ENCODE results near the gene CAPN11. TPM values are rescaled to one million over a fixed set of nuclear protein-coding genes. Genes with fewer than 3 reads are reported as not detected.

CAPN11 gene
- total and polyA plus RNA-seq, 2 donors (not counting 3 experiments of a cell fraction or from before 2014, with no cell fraction given), result 1.4 to 1.7 TPM

- peaks cover 0 to 7% of the 10 kb centered on the region in 2 experiments for H3K36me3 ChIP-seq (ENCODE audit: control insufficient read depth in 2 of 2, extremely low read depth in 1 of 2, insufficient read depth in 2 of 2, low read length in 2 of 2)
- H4K20me1 ChIP-seq (replicated peaks; ENCODE audit: control insufficient read depth, extremely low read depth, insufficient read depth, low read length), result no peaks in the 10 kb centered on the region
- dilution Hi-C loops (cut with MboI; ENCODE audit: extremely low pct_ligation_motif_present, low sequenced_read_pairs), result no loop called here
- no peaks in the 10 kb centered on the region for H3K9me3 ChIP-seq (replicated peaks; ENCODE audit: control insufficient read depth, insufficient read depth, low read length)
- H3K9ac ChIP-seq (replicated peaks; ENCODE audit: extremely low read depth, insufficient read depth, low read length), result no peak overlapping the region
- no peak overlapping the region for H3K4me3 ChIP-seq (replicated peaks in 1 of 3; ENCODE audit: insufficient read depth in 1 of 3, low read depth in 1 of 3, low read length in 3 of 3)
- H3K4me1 ChIP-seq (ENCODE audit: control insufficient read depth, extremely low read depth, insufficient read depth, low read length), result peaks cover 4% of the 10 kb centered on the region
- no peak overlapping the region for H2AFZ ChIP-seq (ENCODE audit: low read depth, low read length)
- H3K27ac ChIP-seq (ENCODE audit: insufficient read depth, low read depth, low read length), result no peak overlapping the region
- DNase-seq (ENCODE audit: low read depth, low spot score), result peak; percentile 21
- intact Hi-C loops (cut with micrococcal nuclease), result no loop called here
- no TSS peak for BruUV-seq (replicated peaks)
- CTCF ChIA-PET, result interaction anchor here (0.7 to 6.2 kb wide), 8 partner anchors 10 to 54 kb away, joined by 3 to 62 read pairs (median 3); no protein-coding TSS in a partner anchor
- peaks cover 5% of the 10 kb centered on the region for H3K79me2 ChIP-seq (ENCODE audit: control insufficient read depth, insufficient read depth, low read length)
- no peaks in the 10 kb centered on the region for H3K9me1 ChIP-seq (replicated peaks; ENCODE audit: control insufficient read depth, extremely low read depth, insufficient read depth, low read length)
- peak; percentile 75 for FAIRE-seq
- H3K4me2 ChIP-seq (ENCODE audit: insufficient read depth, low read length), result no peak overlapping the region
- no peak for TF ChIP-seq JUN (IDR thresholded peaks at IDR 0.05; ENCODE audit: borderline replicate concordance, insufficient read depth, insufficient read length, low read depth)
- no peak for TF ChIP-seq CTCF (IDR thresholded peaks at IDR 0.05; ENCODE audit: extremely low read depth in 1 of 2, insufficient read depth in 1 of 2, low read depth in 1 of 2, low read length in 2 of 2)
- POLR2A ChIA-PET, result interaction anchor here (1.0 kb wide), 1 partner anchor 114 kb away, joined by 3 read pairs; the partner anchor contains the start of gene HSP90AB1
- no peaks in the 10 kb centered on the region for H3K27me3 ChIP-seq (ENCODE audit: control insufficient read depth in 2 of 2, insufficient read depth in 2 of 2, low read length in 2 of 2)
Measured at GRCh38 chr6:44133003-44133931, 25.4 kb upstream of the CAPN11 start.

All from endothelial cell of umbilical vein (primary cell).